Activated T-cell treated with anti-CD3 and anti-CD28 coated beads for 24 hours (primary cell): ENCODE data around the gene C17orf107.
A peak's percentile ranks its signal among the peaks of the same experiment; 100 is the strongest.

ENCODE experiments used
- DNase-seq: peaks from one replicate; pipeline ENCODE4 v3.0.0-alpha.2; 2020; ENCODE audit warnings: low read depth

C17orf107 gene

GRCh38 chr17:4935650-4936049, 36.3 kb downstream of the C17orf107 start:
- no peak for DNase-seq

- no peak for DNase-seq
Measured at GRCh38 chr17:4936436-4936835, 37.1 kb downstream of the C17orf107 start.

GRCh38 chr17:4937553-4937952, 38.2 kb downstream of the C17orf107 start:
- DNase-seq, result no peak

GRCh38 chr17:4938069-4938491, 38.7 kb downstream of the C17orf107 start:
- DNase-seq, result no peak

GRCh38 chr17:4938688-4939545, 39.6 kb downstream of the C17orf107 start:
- DNase-seq, result no peak

GRCh38 chr17:4939546-4939795, 40.1 kb downstream of the C17orf107 start:
- DNase-seq, result no peak

GRCh38 chr17:4939796-4940554, 40.6 kb downstream of the C17orf107 start, which contains the start of the genes RNF167 and SLC25A11:
RNF167 (plus strand) TSS chr17:4940268; CDS start chr17:4940910, 642 bp downstream.
SLC25A11 (minus strand) TSS chr17:4940046; CDS start chr17:4939910, 136 bp downstream.
- DNase-seq, result peak; percentile 94

GRCh38 chr17:4940555-4941318, 41.4 kb downstream of the C17orf107 start:
- DNase-seq, result no peak

- no peak for DNase-seq
Measured at GRCh38 chr17:4941319-4941610, 41.9 kb downstream of the C17orf107 start.

- DNase-seq, result no peak
Measured at GRCh38 chr17:4942760-4943508, 43.6 kb downstream of the C17orf107 start.

- DNase-seq, result no peak
Measured at GRCh38 chr17:4944163-4944553, 44.8 kb downstream of the C17orf107 start.

- no peak for DNase-seq
Measured at GRCh38 chr17:4944554-4945175, 45.3 kb downstream of the C17orf107 start.

- peak; percentile 84 for DNase-seq
Measured at GRCh38 chr17:4945176-4945943, 46.0 kb downstream of the C17orf107 start.

- DNase-seq, result no peak
Measured at GRCh38 chr17:4945944-4946280, 46.6 kb downstream of the C17orf107 start.

- no peak for DNase-seq
Measured at GRCh38 chr17:4946312-4946976, 47.1 kb downstream of the C17orf107 start.

- DNase-seq, result no peak
Measured at GRCh38 chr17:4947010-4947410, 47.7 kb downstream of the C17orf107 start.

- DNase-seq, result peak; percentile 62
Measured at GRCh38 chr17:4947411-4948165, 48.3 kb downstream of the C17orf107 start.

- peak; percentile 88 for DNase-seq
Measured at GRCh38 chr17:4948166-4948930, 49.0 kb downstream of the C17orf107 start, which contains the start of gene PFN1. PFN1 (minus strand) TSS chr17:4948530; CDS start chr17:4948394, 136 bp downstream.

- peak; percentile 77 for DNase-seq
Measured at GRCh38 chr17:4948931-4949320, 49.6 kb downstream of the C17orf107 start.
